Activated CD4-positive, alpha-beta memory T cell treated with anti-CD3 and anti-CD28 coated beads, Interleukin-2, amount 10 ng/mL, durations not matched to agents 7 days and 5 days (primary cell): ENCODE data around the gene PARP15. TPM values are rescaled to one million over a fixed set of nuclear protein-coding genes. Genes with fewer than 3 reads are reported as not detected.

ENCODE experiments used
- CTCF ChIA-PET: fragments of 350-600 bp; sonication (Branson Sonifier 250); formaldehyde crosslinking; loops from one replicate; lab custom pipeline; 2021; ENCODE audit warnings: antibody characterized with exemption, inconsistent platforms; lab: Charles Lee
- POLR2A ChIA-PET: fragments of 350-600 bp; sonication (Branson Sonifier 250); formaldehyde crosslinking; loops from one replicate; lab custom pipeline; 2021; ENCODE audit warnings: antibody characterized with exemption; lab: Charles Lee
- DNase-seq: peaks from one replicate; pipeline ENCODE4 v3.0.0-alpha.2; 2020
- H3K27ac Mint-ChIP-seq: one replicate; pipeline ENCODE4 v1.8.0; 2021; ENCODE audit warnings: mild to moderate bottlenecking, mixed read lengths
- H3K27me3 Mint-ChIP-seq: one replicate; pipeline ENCODE4 v1.8.0; 2021; ENCODE audit warnings: mixed read lengths
- H3K36me3 Mint-ChIP-seq: one replicate; pipeline ENCODE4 v1.8.0; 2021; ENCODE audit warnings: low read depth, mixed read lengths
- H3K4me1 Mint-ChIP-seq: one replicate; pipeline ENCODE4 v1.8.0; 2021; ENCODE audit warnings: mixed read lengths
- H3K4me3 Mint-ChIP-seq: one replicate; pipeline ENCODE4 v1.8.0; 2021; ENCODE audit warnings: mild to moderate bottlenecking, mixed read lengths
- H3K9me3 Mint-ChIP-seq: one replicate; pipeline ENCODE4 v1.8.0; 2021; ENCODE audit warnings: mixed read lengths
- total RNA-seq, 2 experiments: library from RNA; stranded (reverse); gene quantifications; one replicate each; pipeline ENCODE4 v1.2.3, GENCODE V29; 2021

PARP15 gene
- total RNA-seq, 2 experiments from 2014 or later = 47.2 to 48.2 TPM

- POLR2A ChIA-PET = interaction anchor here (1.2 to 1.4 kb wide), 2 partner anchors 19 to 31 kb away, joined by 3 read pairs; no protein-coding TSS in a partner anchor
- CTCF ChIA-PET = interaction anchor here (1.0 kb wide), 1 partner anchor 81 kb away, joined by 3 read pairs; no protein-coding TSS in a partner anchor
- DNase-seq = no peak
- H3K27me3 Mint-ChIP-seq = no peaks in the 10 kb centered on the region
- H3K4me3 Mint-ChIP-seq = no peak overlapping the region
- H3K27ac Mint-ChIP-seq = no peak overlapping the region
- H3K36me3 Mint-ChIP-seq = peaks cover 40% of the 10 kb centered on the region
- H3K4me1 Mint-ChIP-seq = peaks cover 5% of the 10 kb centered on the region
- peaks cover 2% of the 10 kb centered on the region for H3K9me3 Mint-ChIP-seq
Observed at GRCh38 chr3:122598151-122598550, 20.7 kb downstream of the PARP15 start.

- Mint-ChIP-seq H3K4me1 (peaks cover 5% of the 10 kb centered on the region), H3K9me3 (peaks cover 2% of the 10 kb centered on the region), H3K4me3 (no peak overlapping the region), H3K27ac (no peak overlapping the region), H3K27me3 (no peaks in the 10 kb centered on the region), H3K36me3 (peaks cover 44% of the 10 kb centered on the region)
- ChIA-PET CTCF (interaction anchor here (1.0 kb wide), 1 partner anchor 80 kb away, joined by 3 read pairs; no protein-coding TSS in a partner anchor), POLR2A (interaction anchor here (1.2 to 1.4 kb wide), 2 partner anchors 20 to 30 kb away, joined by 3 read pairs; no protein-coding TSS in a partner anchor)
- no peak for DNase-seq
Observed at GRCh38 chr3:122598556-122598955, 21.1 kb downstream of the PARP15 start.

- CTCF ChIA-PET = no interaction called here
- peaks cover 45% of the 10 kb centered on the region for H3K36me3 Mint-ChIP-seq
Observed at GRCh38 chr3:122602011-122602710, 24.7 kb downstream of the PARP15 start.

GRCh38 chr3:122603056-122603455 is 25.6 kb downstream of the PARP15 start:
- CTCF ChIA-PET = no interaction called here

More at GRCh38 chr3:122602011-122602710, 24.7 kb downstream of the PARP15 start:
- no peak overlapping the region for H3K27ac Mint-ChIP-seq
- peaks cover 6% of the 10 kb centered on the region for H3K4me1 Mint-ChIP-seq
- DNase-seq = no peak
- H3K4me3 Mint-ChIP-seq = no peak overlapping the region
- POLR2A ChIA-PET = no interaction called here
- no peaks in the 10 kb centered on the region for H3K27me3 Mint-ChIP-seq
- peaks cover 5% of the 10 kb centered on the region for H3K9me3 Mint-ChIP-seq

GRCh38 chr3:122606330-122606729 is 28.9 kb downstream of the PARP15 start:
- H3K4me3 Mint-ChIP-seq = no peak overlapping the region
- H3K27ac Mint-ChIP-seq = no peak overlapping the region
- DNase-seq = no peak
- peaks cover 72% of the 10 kb centered on the region for H3K36me3 Mint-ChIP-seq
- peaks cover 13% of the 10 kb centered on the region for H3K9me3 Mint-ChIP-seq
- ChIA-PET CTCF (no interaction called here), POLR2A (no interaction called here)
- H3K27me3 Mint-ChIP-seq = no peaks in the 10 kb centered on the region
- peaks cover 22% of the 10 kb centered on the region for H3K4me1 Mint-ChIP-seq

More at GRCh38 chr3:122603056-122603455, 25.6 kb downstream of the PARP15 start:
- peaks cover 6% of the 10 kb centered on the region for H3K4me1 Mint-ChIP-seq
- H3K36me3 Mint-ChIP-seq = peaks cover 53% of the 10 kb centered on the region
- H3K4me3 Mint-ChIP-seq = no peak overlapping the region
- POLR2A ChIA-PET = no interaction called here
- H3K27me3 Mint-ChIP-seq = no peaks in the 10 kb centered on the region
- peaks cover 5% of the 10 kb centered on the region for H3K9me3 Mint-ChIP-seq
- DNase-seq = no peak
- no peak overlapping the region for H3K27ac Mint-ChIP-seq

- Mint-ChIP-seq H3K9me3 (peaks cover 19% of the 10 kb centered on the region), H3K4me3 (no peak overlapping the region), H3K4me1 (peaks cover 23% of the 10 kb centered on the region), H3K36me3 (peaks cover 68% of the 10 kb centered on the region), H3K27me3 (no peaks in the 10 kb centered on the region), H3K27ac (peak overlapping the region; percentile 71)
- ChIA-PET POLR2A (no interaction called here), CTCF (no interaction called here)
- no peak for DNase-seq
Observed at GRCh38 chr3:122608916-122609315, 31.5 kb downstream of the PARP15 start.

- ChIA-PET POLR2A (interaction anchor here (0.6 to 1.3 kb wide), 5 partner anchors 23 to 45 kb away, joined by 3 to 8 read pairs (median 3); partner anchors contain the start of genes DTX3L and PARP9), CTCF (interaction anchor here (1.2 kb wide), 2 partner anchors 48 to 70 kb away, joined by 5 read pairs; partner anchors contain the start of gene PARP14)
- Mint-ChIP-seq H3K27me3 (no peaks in the 10 kb centered on the region), H3K4me1 (peaks cover 23% of the 10 kb centered on the region), H3K4me3 (peak overlapping the region; percentile 48), H3K27ac (peak overlapping the region; percentile 83), H3K9me3 (peaks cover 19% of the 10 kb centered on the region), H3K36me3 (peaks cover 69% of the 10 kb centered on the region)
- peak; percentile 17 for DNase-seq
Observed at GRCh38 chr3:122609798-122610559, 32.5 kb downstream of the PARP15 start.

GRCh38 chr3:122612696-122613095 is 35.2 kb downstream of the PARP15 start:
- H3K27ac Mint-ChIP-seq = no peak overlapping the region
- peaks cover 23% of the 10 kb centered on the region for H3K4me1 Mint-ChIP-seq
- no peaks in the 10 kb centered on the region for H3K27me3 Mint-ChIP-seq
- DNase-seq = no peak
- H3K4me3 Mint-ChIP-seq = no peak overlapping the region
- ChIA-PET CTCF (interaction anchor here (1.1 to 1.3 kb wide), 2 partner anchors 34 to 50 kb away, joined by 3 to 4 read pairs; no protein-coding TSS in a partner anchor), POLR2A (interaction anchor here (1.0 kb wide), 2 partner anchors 49 to 99 kb away, joined by 3 read pairs; partner anchors contain the start of genes DTX3L and PARP9)
- H3K36me3 Mint-ChIP-seq = peaks cover 78% of the 10 kb centered on the region
- peaks cover 19% of the 10 kb centered on the region for H3K9me3 Mint-ChIP-seq

- POLR2A ChIA-PET = no interaction called here
- CTCF ChIA-PET = no interaction called here
- H3K9me3 Mint-ChIP-seq = peaks cover 16% of the 10 kb centered on the region
- H3K4me3 Mint-ChIP-seq = no peak overlapping the region
- no peak for DNase-seq
- H3K36me3 Mint-ChIP-seq = peaks cover 80% of the 10 kb centered on the region
- H3K27ac Mint-ChIP-seq = no peak overlapping the region
- peaks cover 8% of the 10 kb centered on the region for H3K4me1 Mint-ChIP-seq
- H3K27me3 Mint-ChIP-seq = no peaks in the 10 kb centered on the region
Observed at GRCh38 chr3:122615303-122615702, 37.9 kb downstream of the PARP15 start.

- DNase-seq = no peak
- POLR2A ChIA-PET = no interaction called here
- H3K27ac Mint-ChIP-seq = no peak overlapping the region
- H3K27me3 Mint-ChIP-seq = no peaks in the 10 kb centered on the region
- peaks cover 77% of the 10 kb centered on the region for H3K36me3 Mint-ChIP-seq
- no peak overlapping the region for H3K4me3 Mint-ChIP-seq
- H3K9me3 Mint-ChIP-seq = no peaks in the 10 kb centered on the region
- H3K4me1 Mint-ChIP-seq = peaks cover 3% of the 10 kb centered on the region
- CTCF ChIA-PET = interaction anchor here (1.5 kb wide), 1 partner anchor 61 kb away, joined by 4 read pairs; no protein-coding TSS in a partner anchor
Observed at GRCh38 chr3:122618614-122619013, 41.2 kb downstream of the PARP15 start.

- Mint-ChIP-seq H3K36me3 (peaks cover 80% of the 10 kb centered on the region), H3K9me3 (no peaks in the 10 kb centered on the region), H3K27ac (no peak overlapping the region), H3K27me3 (no peaks in the 10 kb centered on the region), H3K4me1 (peaks cover 3% of the 10 kb centered on the region), H3K4me3 (no peak overlapping the region)
- ChIA-PET CTCF (interaction anchor here (1.5 kb wide), 1 partner anchor 61 kb away, joined by 4 read pairs; no protein-coding TSS in a partner anchor), POLR2A (no interaction called here)
- no peak for DNase-seq
Observed at GRCh38 chr3:122619040-122619439, 41.6 kb downstream of the PARP15 start.

GRCh38 chr3:122620399-122620798 is 42.9 kb downstream of the PARP15 start:
- ChIA-PET POLR2A (interaction anchor here (1.4 kb wide), 1 partner anchor 63 kb away, joined by 3 read pairs; no protein-coding TSS in a partner anchor), CTCF (interaction anchor here (1.5 kb wide), 1 partner anchor 59 kb away, joined by 4 read pairs; no protein-coding TSS in a partner anchor)
- Mint-ChIP-seq H3K27me3 (no peaks in the 10 kb centered on the region), H3K27ac (no peak overlapping the region), H3K36me3 (peaks cover 74% of the 10 kb centered on the region), H3K9me3 (no peaks in the 10 kb centered on the region), H3K4me3 (no peak overlapping the region), H3K4me1 (peaks cover 3% of the 10 kb centered on the region)
- DNase-seq = no peak
